ENCODE measurements around the gene ALX4. TPM values are rescaled to one million over a fixed set of nuclear protein-coding genes. Genes with fewer than 3 reads are reported as not detected.

ALX4 gene
- total and polyA plus RNA-seq, 9 of the 15 experiments (the other 6 are each of a cell fraction or from before 2014, with no cell fraction given), result 0.07 to 1.2 (median 0.33) TPM

DNA sequence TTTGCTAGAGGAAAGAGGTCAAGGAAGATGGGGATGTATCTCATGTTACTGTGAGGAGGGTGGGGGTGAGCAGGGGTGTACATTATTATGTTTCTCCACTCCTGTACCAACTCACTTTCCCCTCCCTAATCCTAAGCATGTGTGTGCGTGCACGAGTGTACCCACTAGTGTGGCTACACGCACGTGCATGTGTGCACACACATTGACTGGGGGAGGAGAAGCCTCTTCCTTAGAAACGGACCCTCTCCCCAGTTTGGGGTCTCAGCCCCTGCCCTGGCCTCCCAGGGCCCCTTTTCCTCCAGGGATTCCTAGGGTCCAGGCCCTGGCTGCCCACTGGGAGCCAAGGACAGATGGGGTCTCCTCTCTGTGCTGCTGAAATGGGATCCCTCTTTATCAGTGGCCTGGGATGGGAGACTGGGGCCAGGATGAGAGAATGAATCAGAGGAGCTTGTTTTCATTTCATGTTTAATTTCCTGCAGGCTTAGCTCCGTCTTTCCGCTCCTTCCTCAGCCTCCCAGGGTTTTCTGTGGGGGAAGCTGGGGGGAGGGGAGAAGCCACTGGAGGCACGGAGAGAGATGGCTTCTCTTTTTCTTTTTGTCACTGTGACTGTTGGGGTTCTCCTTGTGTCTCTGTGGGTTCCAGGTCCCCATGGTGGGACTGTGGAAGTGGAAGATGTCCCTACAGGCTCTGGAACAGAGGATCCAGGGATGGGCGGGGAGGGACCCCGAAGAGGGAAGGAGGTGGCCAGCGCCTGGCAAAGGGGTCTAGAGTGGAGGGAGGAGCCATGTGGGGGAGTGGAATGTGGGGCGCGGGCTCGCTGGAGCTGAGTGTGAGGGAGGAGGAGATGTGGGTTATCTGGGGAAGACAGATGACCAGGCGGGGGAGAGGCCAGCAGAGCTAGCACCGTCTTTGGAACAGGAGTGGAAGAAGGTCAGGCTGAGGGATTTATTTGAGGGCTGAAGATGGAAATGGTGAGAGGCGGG lies 40.3 kb downstream of the ALX4 start (continued):
- TF ChIP-seq, protein P1, sequence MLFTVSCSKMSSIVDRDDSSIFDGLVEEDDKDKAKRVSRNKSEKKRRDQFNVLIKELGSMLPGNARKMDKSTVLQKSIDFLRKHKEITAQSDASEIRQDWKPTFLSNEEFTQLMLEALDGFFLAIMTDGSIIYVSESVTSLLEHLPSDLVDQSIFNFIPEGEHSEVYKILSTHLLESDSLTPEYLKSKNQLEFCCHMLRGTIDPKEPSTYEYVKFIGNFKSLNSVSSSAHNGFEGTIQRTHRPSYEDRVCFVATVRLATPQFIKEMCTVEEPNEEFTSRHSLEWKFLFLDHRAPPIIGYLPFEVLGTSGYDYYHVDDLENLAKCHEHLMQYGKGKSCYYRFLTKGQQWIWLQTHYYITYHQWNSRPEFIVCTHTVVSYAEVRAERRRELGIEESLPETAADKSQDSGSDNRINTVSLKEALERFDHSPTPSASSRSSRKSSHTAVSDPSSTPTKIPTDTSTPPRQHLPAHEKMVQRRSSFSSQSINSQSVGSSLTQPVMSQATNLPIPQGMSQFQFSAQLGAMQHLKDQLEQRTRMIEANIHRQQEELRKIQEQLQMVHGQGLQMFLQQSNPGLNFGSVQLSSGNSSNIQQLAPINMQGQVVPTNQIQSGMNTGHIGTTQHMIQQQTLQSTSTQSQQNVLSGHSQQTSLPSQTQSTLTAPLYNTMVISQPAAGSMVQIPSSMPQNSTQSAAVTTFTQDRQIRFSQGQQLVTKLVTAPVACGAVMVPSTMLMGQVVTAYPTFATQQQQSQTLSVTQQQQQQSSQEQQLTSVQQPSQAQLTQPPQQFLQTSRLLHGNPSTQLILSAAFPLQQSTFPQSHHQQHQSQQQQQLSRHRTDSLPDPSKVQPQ (CRISPR knock-in tag; IDR thresholded peaks at IDR 0.05; ENCODE audit: borderline replicate concordance), result no peak; the same call in 1 of the 2 replicates
- TF ChIP-seq, protein P2, sequence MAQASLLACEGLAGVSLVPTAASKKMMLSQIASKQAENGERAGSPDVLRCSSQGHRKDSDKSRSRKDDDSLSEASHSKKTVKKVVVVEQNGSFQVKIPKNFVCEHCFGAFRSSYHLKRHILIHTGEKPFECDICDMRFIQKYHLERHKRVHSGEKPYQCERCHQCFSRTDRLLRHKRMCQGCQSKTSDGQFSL (CRISPR knock-in tag; IDR thresholded peaks at IDR 0.05), result no peak
- TF ChIP-seq, protein P2 (tag; IDR thresholded peaks at IDR 0.05), result no peak
- peak; percentile 73; the same call in 1 of the 2 replicates for TF ChIP-seq CREM (IDR thresholded peaks at IDR 0.05; ENCODE audit: low read depth)
- 0 out of 2 replicates have a peak, but pooled peaks have one; percentile 47 for TF ChIP-seq ATF7 (IDR thresholded peaks at IDR 0.05)
- TF ChIP-seq, protein P3, sequence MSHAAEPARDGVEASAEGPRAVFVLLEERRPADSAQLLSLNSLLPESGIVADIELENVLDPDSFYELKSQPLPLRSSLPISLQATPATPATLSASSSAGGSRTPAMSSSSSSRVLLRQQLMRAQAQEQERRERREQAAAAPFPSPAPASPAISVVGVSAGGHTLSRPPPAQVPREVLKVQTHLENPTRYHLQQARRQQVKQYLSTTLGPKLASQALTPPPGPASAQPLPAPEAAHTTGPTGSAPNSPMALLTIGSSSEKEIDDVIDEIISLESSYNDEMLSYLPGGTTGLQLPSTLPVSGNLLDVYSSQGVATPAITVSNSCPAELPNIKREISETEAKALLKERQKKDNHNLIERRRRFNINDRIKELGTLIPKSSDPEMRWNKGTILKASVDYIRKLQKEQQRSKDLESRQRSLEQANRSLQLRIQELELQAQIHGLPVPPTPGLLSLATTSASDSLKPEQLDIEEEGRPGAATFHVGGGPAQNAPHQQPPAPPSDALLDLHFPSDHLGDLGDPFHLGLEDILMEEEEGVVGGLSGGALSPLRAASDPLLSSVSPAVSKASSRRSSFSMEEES (CRISPR knock-in tag; IDR thresholded peaks at IDR 0.05), result no peak
- TF ChIP-seq, protein P4, sequence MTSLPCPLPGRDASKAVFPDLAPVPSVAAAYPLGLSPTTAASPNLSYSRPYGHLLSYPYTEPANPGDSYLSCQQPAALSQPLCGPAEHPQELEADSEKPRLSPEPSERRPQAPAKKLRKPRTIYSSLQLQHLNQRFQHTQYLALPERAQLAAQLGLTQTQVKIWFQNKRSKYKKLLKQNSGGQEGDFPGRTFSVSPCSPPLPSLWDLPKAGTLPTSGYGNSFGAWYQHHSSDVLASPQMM (CRISPR knock-in tag; IDR thresholded peaks at IDR 0.05), result no peak
- no peak for TF ChIP-seq ZNF311 (CRISPR knock-in tag; IDR thresholded peaks at IDR 0.05)
- no peak for TF ChIP-seq ZNF197 (CRISPR knock-in tag; IDR thresholded peaks at IDR 0.05; ENCODE audit: low read depth)
- no peak for TF ChIP-seq NR1H2 (CRISPR knock-in tag; IDR thresholded peaks at IDR 0.05)
- no peak for TF ChIP-seq MAFF (IDR thresholded peaks at IDR 0.05; ENCODE audit: low read length)
- TF ChIP-seq HDAC6 (IDR thresholded peaks at IDR 0.05; ENCODE audit: low read depth, low read length), result no peak
- peak; percentile 93 for TF ChIP-seq EGR1 (conservative IDR thresholded peaks at IDR 0.05)
- TF ChIP-seq, protein P5, sequence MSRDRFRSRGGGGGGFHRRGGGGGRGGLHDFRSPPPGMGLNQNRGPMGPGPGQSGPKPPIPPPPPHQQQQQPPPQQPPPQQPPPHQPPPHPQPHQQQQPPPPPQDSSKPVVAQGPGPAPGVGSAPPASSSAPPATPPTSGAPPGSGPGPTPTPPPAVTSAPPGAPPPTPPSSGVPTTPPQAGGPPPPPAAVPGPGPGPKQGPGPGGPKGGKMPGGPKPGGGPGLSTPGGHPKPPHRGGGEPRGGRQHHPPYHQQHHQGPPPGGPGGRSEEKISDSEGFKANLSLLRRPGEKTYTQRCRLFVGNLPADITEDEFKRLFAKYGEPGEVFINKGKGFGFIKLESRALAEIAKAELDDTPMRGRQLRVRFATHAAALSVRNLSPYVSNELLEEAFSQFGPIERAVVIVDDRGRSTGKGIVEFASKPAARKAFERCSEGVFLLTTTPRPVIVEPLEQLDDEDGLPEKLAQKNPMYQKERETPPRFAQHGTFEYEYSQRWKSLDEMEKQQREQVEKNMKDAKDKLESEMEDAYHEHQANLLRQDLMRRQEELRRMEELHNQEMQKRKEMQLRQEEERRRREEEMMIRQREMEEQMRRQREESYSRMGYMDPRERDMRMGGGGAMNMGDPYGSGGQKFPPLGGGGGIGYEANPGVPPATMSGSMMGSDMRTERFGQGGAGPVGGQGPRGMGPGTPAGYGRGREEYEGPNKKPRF (IDR thresholded peaks at IDR 0.05; ENCODE audit: low read depth, low read length), result no peak
- TF ChIP-seq DMBX1 (CRISPR knock-in tag; IDR thresholded peaks at IDR 0.05; ENCODE audit: borderline replicate concordance), result 0 out of 2 replicates have a peak, but pooled peaks have one; percentile 41
- TF ChIP-seq DDX20 (tag; IDR thresholded peaks at IDR 0.05; ENCODE audit: low read depth), result no peak
